IPS-15b (cell line): ENCODE measurements around the gene TRABD2B.

ENCODE experiments used
- H3K27me3 ChIP-seq: one replicate; pipeline ENCODE4 v1.6.1; 2013; ENCODE audit warnings: low read length; ENCODE audit not compliant: control insufficient read depth, insufficient read depth
- H3K36me3 ChIP-seq: one replicate; pipeline ENCODE4 v1.6.1; 2013; ENCODE audit warnings: low read length; ENCODE audit not compliant: control insufficient read depth, insufficient read depth
- H3K4me1 ChIP-seq: one replicate; pipeline ENCODE4 v1.6.1; 2013; ENCODE audit warnings: mild to moderate bottlenecking, low read length; ENCODE audit not compliant: control insufficient read depth, insufficient read depth
- H3K4me3 ChIP-seq: one replicate; pipeline ENCODE4 v1.5.1; 2013; ENCODE audit warnings: low read depth, low read length
- H3K9ac ChIP-seq: one replicate; pipeline ENCODE4 v1.6.1; 2013; ENCODE audit warnings: low read depth, mild to moderate bottlenecking, low read length
- H3K9me3 ChIP-seq: one replicate; pipeline ENCODE4 v1.6.1; 2013; ENCODE audit warnings: mild to moderate bottlenecking, low read length; ENCODE audit not compliant: control insufficient read depth, insufficient read depth

Gene TRABD2B

DNA sequence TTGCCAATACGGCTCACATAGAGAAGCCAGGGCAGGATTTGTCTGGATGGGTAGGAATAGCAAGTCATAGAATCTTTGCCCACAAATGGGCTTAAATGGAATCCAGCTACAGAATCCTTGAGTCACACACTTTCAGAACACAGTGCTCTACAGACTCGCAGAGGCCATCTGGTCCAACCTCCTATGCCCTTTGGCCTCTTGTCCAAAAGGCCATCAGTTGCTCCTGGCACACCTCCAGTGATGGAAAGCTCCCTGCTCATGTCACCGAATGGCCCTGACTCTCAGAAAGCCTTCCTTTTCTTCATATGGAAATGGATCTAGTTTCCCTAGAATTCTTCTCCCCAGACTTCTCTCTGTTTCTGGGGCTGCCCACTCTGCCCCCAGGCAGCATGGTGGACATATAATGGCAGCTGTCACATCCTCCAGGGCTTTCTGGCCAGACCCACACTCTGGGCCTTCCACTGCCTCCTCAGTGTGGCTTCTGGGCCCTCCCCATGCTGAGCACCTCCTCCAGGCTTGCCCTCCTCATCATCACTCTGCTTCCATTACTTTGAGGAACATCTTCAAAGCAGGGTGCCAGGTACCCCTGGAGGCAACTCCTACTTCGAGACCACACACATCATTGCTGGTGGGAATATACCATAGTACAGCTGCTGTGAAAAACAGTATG lies 33.6 kb upstream of the TRABD2B start:
- no peak overlapping the region for H3K9ac ChIP-seq
- peaks cover 9% of the 10 kb centered on the region for H3K27me3 ChIP-seq
- no peaks in the 10 kb centered on the region for H3K9me3 ChIP-seq
- peaks cover 9% of the 10 kb centered on the region for H3K4me1 ChIP-seq
- H3K36me3 ChIP-seq: no peaks in the 10 kb centered on the region
- H3K4me3 ChIP-seq: no peak overlapping the region

DNA sequence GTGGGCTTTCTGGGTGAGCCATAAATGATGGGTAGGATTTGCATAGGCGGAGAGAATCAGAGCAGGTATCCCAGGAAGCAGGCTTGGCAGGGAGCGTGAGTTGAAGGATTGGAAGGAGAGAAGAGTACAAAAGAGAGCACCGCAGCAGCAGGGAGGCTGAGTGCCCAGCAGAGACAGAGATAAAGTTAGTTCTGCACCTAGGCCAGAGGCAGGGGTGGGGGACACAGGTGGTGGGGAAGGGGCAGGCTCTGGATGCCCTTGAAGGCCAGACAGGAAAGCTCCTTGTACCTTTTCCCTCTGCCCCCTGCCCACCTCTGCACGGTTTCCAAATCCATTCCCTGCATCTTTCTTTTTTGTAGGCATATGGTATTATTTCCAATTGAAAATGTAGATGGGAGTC lies 33.0 kb upstream of the TRABD2B start:
- no peaks in the 10 kb centered on the region for H3K9me3 ChIP-seq

DNA sequence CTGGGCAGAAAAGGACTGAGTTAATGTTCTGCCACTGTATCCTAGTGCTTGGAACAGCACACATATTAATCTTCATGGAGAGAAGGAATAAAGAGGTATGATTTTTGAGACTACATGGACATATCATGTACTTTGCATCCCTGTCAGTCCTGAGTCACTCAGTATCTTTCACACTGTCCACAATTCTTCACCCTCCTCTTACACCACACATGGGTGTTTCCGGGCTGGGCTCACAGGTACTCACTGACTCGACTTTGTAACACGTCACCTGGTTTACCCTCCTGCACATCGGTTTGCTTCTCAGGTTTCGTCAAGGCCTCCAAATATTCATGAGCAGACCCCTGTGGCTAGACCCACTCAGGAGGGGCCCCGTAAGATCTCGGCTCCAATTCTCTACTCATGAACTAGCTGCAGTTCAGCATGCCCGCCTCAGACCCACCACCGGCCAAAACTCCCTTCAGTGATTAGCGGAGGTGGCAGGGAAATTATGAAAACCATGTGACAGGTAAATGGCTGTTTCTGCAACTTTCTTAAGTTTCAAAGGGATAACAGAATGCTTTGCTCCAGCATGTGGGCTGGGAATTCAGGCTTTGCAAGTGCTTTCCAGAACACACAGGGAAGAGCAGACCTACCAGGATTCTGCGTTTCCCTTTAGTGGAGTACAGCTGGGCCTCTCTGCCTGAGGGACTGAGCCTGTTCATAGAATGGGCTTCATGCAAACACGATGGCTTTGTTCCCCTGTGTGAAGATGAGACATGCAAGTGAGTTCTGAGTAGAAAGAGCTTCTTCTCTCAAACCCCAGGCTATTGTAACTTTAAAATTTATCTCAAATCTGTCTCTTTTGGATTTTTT lies 31.3 kb upstream of the TRABD2B start:
- H3K27me3 ChIP-seq: peaks cover 9% of the 10 kb centered on the region
- H3K9ac ChIP-seq: no peak overlapping the region
- no peaks in the 10 kb centered on the region for H3K9me3 ChIP-seq
- no peak overlapping the region for H3K4me3 ChIP-seq
- H3K4me1 ChIP-seq: peaks cover 20% of the 10 kb centered on the region
- no peaks in the 10 kb centered on the region for H3K36me3 ChIP-seq

More for the DNA sequence above, 33.0 kb upstream of the TRABD2B start:
- H3K4me3 ChIP-seq: no peak overlapping the region
- peaks cover 12% of the 10 kb centered on the region for H3K4me1 ChIP-seq
- H3K27me3 ChIP-seq: peaks cover 9% of the 10 kb centered on the region
- H3K9ac ChIP-seq: no peak overlapping the region
- no peaks in the 10 kb centered on the region for H3K36me3 ChIP-seq

DNA sequence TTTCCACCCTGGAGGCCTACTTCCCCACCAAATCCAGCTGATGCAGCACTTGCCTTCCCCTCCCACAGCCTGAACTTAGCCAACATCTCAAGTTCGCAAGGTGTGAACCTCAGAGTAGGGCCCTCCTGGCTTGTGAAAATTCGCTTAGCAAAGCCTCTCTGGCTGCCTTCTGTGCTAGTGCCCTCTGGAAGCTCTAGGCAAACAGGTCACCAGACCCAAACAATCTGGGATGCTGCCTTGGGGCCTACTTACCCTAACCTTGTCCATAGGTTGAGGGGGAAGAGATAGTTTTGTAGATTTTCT lies 30.3 kb upstream of the TRABD2B start:
- no peaks in the 10 kb centered on the region for H3K9me3 ChIP-seq
- H3K4me3 ChIP-seq: no peak overlapping the region
- no peak overlapping the region for H3K9ac ChIP-seq

DNA sequence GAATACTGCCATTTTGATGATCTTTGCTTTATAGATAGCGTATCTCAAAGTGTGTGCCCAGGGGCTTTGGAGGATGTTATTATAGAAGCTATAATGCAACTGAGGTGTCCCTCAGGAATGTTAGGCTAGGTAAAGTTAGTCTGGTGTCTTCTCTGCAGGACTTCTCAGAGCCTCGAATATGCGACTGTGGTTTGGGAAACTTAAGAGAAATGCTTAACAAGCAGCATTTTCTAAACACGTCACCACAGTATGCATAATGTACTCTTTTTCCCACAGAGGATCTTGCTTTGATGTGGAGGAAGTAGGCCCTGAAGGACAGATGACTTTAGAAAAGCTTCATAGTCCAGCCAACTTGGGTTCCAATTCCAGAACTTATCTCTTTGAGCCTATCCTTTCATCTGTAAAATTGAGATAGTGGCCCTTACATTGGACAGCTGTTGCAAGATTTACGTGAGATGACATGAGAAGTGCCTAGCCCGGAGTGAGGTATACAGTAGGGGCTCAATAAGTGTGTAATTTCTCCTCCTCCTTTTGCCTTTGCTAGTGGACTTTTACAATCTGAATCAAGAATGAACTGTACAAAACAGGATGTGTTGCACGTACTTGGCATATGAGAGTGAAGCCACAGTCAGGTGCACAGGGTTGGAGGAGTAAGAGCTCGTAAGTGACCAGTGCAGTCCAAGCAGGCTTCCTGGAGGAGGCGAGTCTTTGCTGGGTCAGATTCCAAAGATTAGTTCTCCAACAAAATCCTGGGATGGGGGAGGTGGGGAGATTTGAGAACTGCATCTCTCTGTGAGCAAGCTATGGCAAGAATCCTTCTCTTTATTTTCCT lies 29.7 kb upstream of the TRABD2B start:
- peaks cover 20% of the 10 kb centered on the region for H3K4me1 ChIP-seq
- H3K9me3 ChIP-seq: no peaks in the 10 kb centered on the region
- no peaks in the 10 kb centered on the region for H3K36me3 ChIP-seq
- H3K4me3 ChIP-seq: no peak overlapping the region
- no peak overlapping the region for H3K9ac ChIP-seq
- peaks cover 7% of the 10 kb centered on the region for H3K27me3 ChIP-seq

More for the DNA sequence above, 30.3 kb upstream of the TRABD2B start:
- H3K4me1 ChIP-seq: peaks cover 20% of the 10 kb centered on the region
- H3K27me3 ChIP-seq: peaks cover 7% of the 10 kb centered on the region
- no peaks in the 10 kb centered on the region for H3K36me3 ChIP-seq

DNA sequence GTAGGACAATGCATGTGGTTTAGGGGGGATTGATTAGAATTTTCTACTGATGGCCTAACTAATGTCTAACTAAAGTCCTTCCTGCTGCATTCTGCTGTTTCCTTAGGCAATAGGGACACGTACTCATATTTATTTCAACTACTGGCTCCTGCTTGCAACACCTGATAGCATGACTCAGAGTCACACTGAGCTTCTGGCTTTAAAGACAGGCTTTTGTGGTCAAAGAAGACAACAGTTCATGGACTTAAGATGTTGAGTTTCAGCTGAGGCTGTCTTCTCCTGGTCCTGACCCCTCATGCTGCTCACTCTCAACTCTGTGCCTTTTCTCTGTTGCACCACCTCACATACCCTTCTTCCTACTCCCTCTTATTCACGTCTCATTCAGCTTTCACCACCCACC lies 29.1 kb upstream of the TRABD2B start:
- Histone ChIP-seq H3K9me3 (no peaks in the 10 kb centered on the region), H3K9ac (no peak overlapping the region), H3K4me1 (peaks cover 20% of the 10 kb centered on the region), H3K27me3 (peaks cover 7% of the 10 kb centered on the region), H3K36me3 (no peaks in the 10 kb centered on the region), H3K4me3 (no peak overlapping the region)

DNA sequence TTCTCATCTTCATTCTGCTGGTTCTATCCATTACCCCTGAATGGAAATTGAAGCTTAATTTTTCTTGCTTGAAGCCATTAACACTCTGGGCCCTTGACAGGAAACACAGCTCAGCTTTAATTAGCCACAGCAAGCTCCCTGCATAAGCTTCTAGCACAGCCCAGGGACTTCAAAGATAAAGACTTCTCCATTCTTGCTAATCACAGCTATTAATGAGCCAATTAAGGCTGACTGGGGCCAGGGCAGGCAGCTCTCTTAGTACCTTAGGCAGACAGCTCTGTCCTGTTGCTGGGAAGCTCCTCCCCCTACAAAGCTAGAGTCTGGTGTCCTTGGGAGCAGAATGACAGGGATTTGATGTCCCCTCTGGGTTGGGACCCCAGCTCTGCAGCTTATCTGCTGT lies 27.9 kb upstream of the TRABD2B start:
- Histone ChIP-seq H3K36me3 (no peaks in the 10 kb centered on the region), H3K4me3 (no peak overlapping the region), H3K27me3 (peaks cover 10% of the 10 kb centered on the region), H3K9me3 (no peaks in the 10 kb centered on the region), H3K4me1 (peaks cover 20% of the 10 kb centered on the region), H3K9ac (no peak overlapping the region)

DNA sequence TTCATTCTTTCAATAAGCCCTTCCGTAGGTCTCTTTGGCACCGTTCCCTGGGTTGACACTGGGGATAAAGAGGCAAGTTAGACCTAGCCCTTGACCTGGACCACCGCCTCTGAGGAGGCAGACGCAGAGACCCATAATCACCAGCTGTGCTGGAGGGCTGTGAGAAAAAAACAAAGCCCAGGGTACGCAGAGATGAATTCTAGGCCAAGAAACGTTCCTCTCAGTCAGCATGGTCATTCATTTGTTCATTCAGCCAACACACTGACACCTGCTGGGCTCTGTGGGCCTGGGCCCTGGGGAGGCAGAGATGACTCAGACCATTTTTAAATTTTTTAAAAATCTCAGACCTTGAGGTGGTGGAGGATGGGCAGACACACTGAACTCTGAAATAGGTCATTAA lies 26.3 kb upstream of the TRABD2B start:
- no peaks in the 10 kb centered on the region for H3K9me3 ChIP-seq
- H3K27me3 ChIP-seq: peaks cover 8% of the 10 kb centered on the region
- H3K9ac ChIP-seq: no peak overlapping the region
- H3K4me3 ChIP-seq: no peak overlapping the region
- peaks cover 16% of the 10 kb centered on the region for H3K4me1 ChIP-seq
- no peaks in the 10 kb centered on the region for H3K36me3 ChIP-seq

DNA sequence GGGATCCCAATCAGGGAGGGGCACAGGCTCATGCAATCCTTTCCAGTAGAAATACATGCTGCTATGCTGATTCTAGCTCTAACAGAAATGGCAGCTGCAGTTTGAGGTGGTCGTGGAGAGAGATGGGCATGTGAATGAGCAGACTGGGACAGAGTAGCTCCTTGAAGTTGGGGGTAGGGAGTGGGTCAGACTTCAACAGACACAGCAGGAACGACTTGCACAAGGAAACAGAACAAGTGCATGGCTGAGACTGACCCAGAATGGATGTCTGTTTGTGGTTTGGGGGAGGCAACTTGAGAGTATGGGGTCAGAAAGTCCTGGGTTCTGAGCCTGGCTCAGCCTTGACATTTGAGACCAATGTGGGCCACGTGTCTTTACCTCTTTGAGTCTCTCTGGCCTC lies 25.1 kb upstream of the TRABD2B start:
- H3K9me3 ChIP-seq: no peaks in the 10 kb centered on the region

DNA sequence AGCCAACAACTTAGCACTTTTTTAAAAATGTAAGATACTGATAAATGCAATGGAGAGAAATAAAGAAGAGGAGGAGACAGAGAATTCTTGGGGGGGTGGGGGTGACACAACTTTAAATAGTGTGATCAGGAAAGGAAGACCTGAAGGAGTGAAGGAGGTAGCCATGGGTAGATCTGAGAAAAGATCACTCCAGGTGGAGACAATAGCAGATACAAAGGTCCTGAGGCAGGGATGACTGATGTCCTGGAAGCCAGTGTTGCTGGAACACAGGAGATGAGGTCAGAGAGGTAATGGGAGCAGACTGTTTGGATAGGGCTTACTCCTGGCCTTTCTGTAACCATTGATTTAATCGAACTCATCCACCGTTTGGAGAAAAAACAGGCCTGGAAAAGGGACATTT lies 24.6 kb upstream of the TRABD2B start:
- peaks cover 8% of the 10 kb centered on the region for H3K27me3 ChIP-seq
- peaks cover 10% of the 10 kb centered on the region for H3K4me1 ChIP-seq
- H3K36me3 ChIP-seq: no peaks in the 10 kb centered on the region
- H3K9me3 ChIP-seq: no peaks in the 10 kb centered on the region
- H3K9ac ChIP-seq: no peak overlapping the region
- H3K4me3 ChIP-seq: no peak overlapping the region

More for the DNA sequence above, 25.1 kb upstream of the TRABD2B start:
- no peak overlapping the region for H3K9ac ChIP-seq
- H3K36me3 ChIP-seq: no peaks in the 10 kb centered on the region
- H3K4me1 ChIP-seq: peaks cover 10% of the 10 kb centered on the region
- H3K4me3 ChIP-seq: no peak overlapping the region
- H3K27me3 ChIP-seq: peaks cover 8% of the 10 kb centered on the region

DNA sequence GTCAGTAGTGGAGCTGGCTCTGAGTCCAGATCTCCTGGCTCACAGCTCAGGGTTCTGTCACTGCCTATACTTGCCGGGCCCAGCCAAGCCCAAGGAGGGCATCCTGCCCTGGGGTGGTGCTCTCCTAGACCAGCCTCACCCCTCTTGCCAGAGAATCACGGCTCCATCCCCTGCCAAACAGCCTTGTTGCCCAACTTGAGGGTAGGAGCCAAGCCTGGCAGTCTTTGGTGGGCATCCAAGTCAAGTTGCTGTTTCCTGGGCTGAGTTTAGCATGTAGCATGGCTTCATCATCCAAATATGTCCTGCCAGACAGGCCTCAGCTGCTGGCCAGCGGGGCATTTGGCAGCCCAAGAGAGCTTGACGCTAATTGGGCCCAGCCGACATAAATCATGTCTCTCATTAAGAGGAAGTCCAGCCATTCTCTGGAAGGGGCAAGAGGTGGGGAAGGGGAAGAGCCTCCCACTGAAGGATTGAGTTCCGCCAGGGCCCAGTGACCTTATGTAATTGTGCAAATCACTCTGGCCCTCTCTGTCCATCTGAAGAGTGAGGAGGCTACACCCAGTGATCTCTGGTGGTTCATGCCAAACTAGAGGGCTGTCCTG lies 22.6 kb upstream of the TRABD2B start:
- Histone ChIP-seq H3K36me3 (no peaks in the 10 kb centered on the region), H3K27me3 (peaks cover 3% of the 10 kb centered on the region), H3K4me3 (no peak overlapping the region), H3K9ac (no peak overlapping the region), H3K9me3 (no peaks in the 10 kb centered on the region), H3K4me1 (peaks cover 4% of the 10 kb centered on the region)
